ENCODE results near the gene ZNF101. TPM values are rescaled to one million over a fixed set of nuclear protein-coding genes. Genes with fewer than 3 reads are reported as not detected.

ZNF101 gene
- total and polyA plus RNA-seq, 2 donors (not counting 1 experiment from before 2014, with no cell fraction given): 4.4 to 5.4 TPM

- DNase-seq (ENCODE audit: low read depth in 2 of 2): no peak
- H3K27me3 ChIP-seq (ENCODE audit: control insufficient read depth, insufficient read depth, low read length): no peaks in the 10 kb centered on the region
- TF ChIP-seq, protein P1, sequence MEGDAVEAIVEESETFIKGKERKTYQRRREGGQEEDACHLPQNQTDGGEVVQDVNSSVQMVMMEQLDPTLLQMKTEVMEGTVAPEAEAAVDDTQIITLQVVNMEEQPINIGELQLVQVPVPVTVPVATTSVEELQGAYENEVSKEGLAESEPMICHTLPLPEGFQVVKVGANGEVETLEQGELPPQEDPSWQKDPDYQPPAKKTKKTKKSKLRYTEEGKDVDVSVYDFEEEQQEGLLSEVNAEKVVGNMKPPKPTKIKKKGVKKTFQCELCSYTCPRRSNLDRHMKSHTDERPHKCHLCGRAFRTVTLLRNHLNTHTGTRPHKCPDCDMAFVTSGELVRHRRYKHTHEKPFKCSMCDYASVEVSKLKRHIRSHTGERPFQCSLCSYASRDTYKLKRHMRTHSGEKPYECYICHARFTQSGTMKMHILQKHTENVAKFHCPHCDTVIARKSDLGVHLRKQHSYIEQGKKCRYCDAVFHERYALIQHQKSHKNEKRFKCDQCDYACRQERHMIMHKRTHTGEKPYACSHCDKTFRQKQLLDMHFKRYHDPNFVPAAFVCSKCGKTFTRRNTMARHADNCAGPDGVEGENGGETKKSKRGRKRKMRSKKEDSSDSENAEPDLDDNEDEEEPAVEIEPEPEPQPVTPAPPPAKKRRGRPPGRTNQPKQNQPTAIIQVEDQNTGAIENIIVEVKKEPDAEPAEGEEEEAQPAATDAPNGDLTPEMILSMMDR (conservative IDR thresholded peaks at IDR 0.05 in 1 of 2, IDR thresholded peaks at IDR 0.05 in 1 of 2; ENCODE audit: low read depth in 1 of 2, low read length in 2 of 2): no peak
- TF ChIP-seq EZH2 (IDR thresholded peaks at IDR 0.05; ENCODE audit: low read length, missing control alignments): no peak
These were observed 26.0 kb upstream of the ZNF101 start for GRCh38 chr19:19642506-19643157.

DNA sequence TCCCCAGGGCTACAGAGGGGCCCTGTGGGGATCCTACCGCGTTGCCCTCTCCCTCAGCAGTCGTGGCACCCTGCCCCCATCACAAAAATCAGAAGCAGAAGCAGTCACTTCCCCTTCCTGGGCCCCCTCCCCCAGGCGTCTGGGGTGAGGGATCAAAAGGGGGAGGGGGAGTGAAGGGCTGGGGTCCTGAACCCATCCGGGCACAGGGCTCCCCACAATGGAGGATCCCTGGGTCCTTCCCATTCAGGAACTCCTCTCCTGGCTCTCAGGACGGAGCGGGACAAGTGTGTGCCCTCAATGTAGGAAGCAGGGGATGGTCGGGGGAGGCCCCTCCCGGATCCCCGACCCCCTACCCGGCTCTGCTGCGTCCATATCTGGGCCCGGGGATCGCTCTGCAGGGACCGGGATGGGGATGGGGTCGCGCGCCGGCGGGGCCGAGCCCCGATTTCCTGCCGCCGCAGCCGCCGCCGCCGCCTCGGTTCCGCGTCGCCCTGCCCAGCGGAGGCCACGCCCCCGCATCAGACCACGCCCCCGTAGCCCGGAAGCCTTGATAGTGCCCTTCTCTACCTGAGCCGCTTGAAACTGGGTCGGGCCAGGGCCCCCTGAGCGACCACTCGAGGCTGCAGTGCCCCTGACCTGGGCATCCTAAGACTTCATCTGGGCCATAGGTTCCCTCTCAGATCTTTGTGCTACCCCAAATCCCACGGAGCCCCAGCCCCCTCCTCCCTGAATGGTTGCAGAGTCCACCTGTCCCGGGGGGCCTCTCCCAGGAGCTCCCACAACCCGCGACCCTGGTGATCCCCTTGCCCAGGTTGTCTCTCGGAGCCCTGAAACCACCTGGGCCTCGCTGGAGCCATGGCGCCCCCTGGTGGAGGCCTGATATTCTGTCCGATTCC is 25.2 kb upstream of the ZNF101 start, which contains the start of gene GMIP:
Gene GMIP, minus strand, starts transcription at position 500 of the 896 bp plus-strand sequence. Its CDS starts 128 bp downstream, at position 372.
- TF ChIP-seq EZH2 (IDR thresholded peaks at IDR 0.05; ENCODE audit: low read length, missing control alignments): no peak
- TF ChIP-seq, protein P1 (conservative IDR thresholded peaks at IDR 0.05 in 1 of 2, IDR thresholded peaks at IDR 0.05 in 1 of 2; ENCODE audit: low read depth in 1 of 2, low read length in 2 of 2): peak; percentile 78 to 84
- Histone ChIP-seq H2AFZ (ENCODE audit: low read length) (peak within 1 kb of the TSS; percentile 66), H4K20me1 (ENCODE audit: control insufficient read depth, extremely low read depth, insufficient read depth, low read length) (no peaks in the 10 kb centered on the region), H3K27me3 (ENCODE audit: control insufficient read depth, insufficient read depth, low read length) (no peaks in the 10 kb centered on the region), H3K9me3 (ENCODE audit: control insufficient read depth, insufficient read depth, low read depth, low read length) (no peaks in the 10 kb centered on the region), H3K79me2 (ENCODE audit: control insufficient read depth, insufficient read depth, low read length) (no peaks in the 10 kb centered on the region), H3K4me2 (ENCODE audit: extremely low read depth, insufficient read depth, low read length) (peak within 1 kb of the TSS; percentile 93), H3K4me1 (ENCODE audit: control insufficient read depth, extremely low read depth, insufficient read depth, low read length) (peaks cover 2% of the 10 kb centered on the region), H3K9ac (ENCODE audit: insufficient read depth, low read length) (peak within 1 kb of the TSS; percentile 57), H3K36me3 (ENCODE audit: control insufficient read depth, insufficient read depth, low read length) (peaks cover 18% of the 10 kb centered on the region), H3K4me3 (replicated peaks in 1 of 4; ENCODE audit: control extremely low read depth in 1 of 4, insufficient read depth in 1 of 4, low read depth in 3 of 4, low read length in 4 of 4) (peak within 1 kb of the TSS; percentile 74 to 96 (median 86)), H3K27ac (ENCODE audit: insufficient read depth, low read length) (peak within 1 kb of the TSS; percentile 13)
- DNase-seq (ENCODE audit: low read depth in 2 of 2): peak; percentile 28 to 41

More at GRCh38 chr19:19642506-19643157, 26.0 kb upstream of the ZNF101 start:
- Histone ChIP-seq H3K4me2 (ENCODE audit: extremely low read depth, insufficient read depth, low read length) (peak overlapping the region; percentile 93), H3K4me3 (replicated peaks in 1 of 4; ENCODE audit: control extremely low read depth in 1 of 4, insufficient read depth in 1 of 4, low read depth in 3 of 4, low read length in 4 of 4) (peak overlapping the region; percentile 74 to 96 (median 86)), H2AFZ (ENCODE audit: low read length) (peak overlapping the region; percentile 66), H4K20me1 (ENCODE audit: control insufficient read depth, extremely low read depth, insufficient read depth, low read length) (no peaks in the 10 kb centered on the region), H3K79me2 (ENCODE audit: control insufficient read depth, insufficient read depth, low read length) (no peaks in the 10 kb centered on the region), H3K4me1 (ENCODE audit: control insufficient read depth, extremely low read depth, insufficient read depth, low read length) (peaks cover 2% of the 10 kb centered on the region), H3K9ac (ENCODE audit: insufficient read depth, low read length) (peak overlapping the region; percentile 57), H3K9me3 (ENCODE audit: control insufficient read depth, insufficient read depth, low read depth, low read length) (no peaks in the 10 kb centered on the region), H3K36me3 (ENCODE audit: control insufficient read depth, insufficient read depth, low read length) (peaks cover 18% of the 10 kb centered on the region), H3K27ac (ENCODE audit: insufficient read depth, low read length) (peak overlapping the region; percentile 13)

- Histone ChIP-seq H3K27ac (ENCODE audit: insufficient read depth, low read length) (no peak overlapping the region), H4K20me1 (ENCODE audit: control insufficient read depth, extremely low read depth, insufficient read depth, low read length) (no peaks in the 10 kb centered on the region), H3K79me2 (ENCODE audit: control insufficient read depth, insufficient read depth, low read length) (no peaks in the 10 kb centered on the region), H3K27me3 (ENCODE audit: control insufficient read depth, insufficient read depth, low read length) (no peaks in the 10 kb centered on the region), H3K4me1 (ENCODE audit: control insufficient read depth, extremely low read depth, insufficient read depth, low read length) (peaks cover 2% of the 10 kb centered on the region), H3K4me2 (ENCODE audit: extremely low read depth, insufficient read depth, low read length) (no peak overlapping the region), H3K9ac (ENCODE audit: insufficient read depth, low read length) (no peak overlapping the region), H2AFZ (ENCODE audit: low read length) (no peak overlapping the region), H3K9me3 (ENCODE audit: control insufficient read depth, insufficient read depth, low read depth, low read length) (no peaks in the 10 kb centered on the region), H3K36me3 (ENCODE audit: control insufficient read depth, insufficient read depth, low read length) (peaks cover 18% of the 10 kb centered on the region), H3K4me3 (replicated peaks in 1 of 4; ENCODE audit: control extremely low read depth in 1 of 4, insufficient read depth in 1 of 4, low read depth in 3 of 4, low read length in 4 of 4) (peak overlapping the region in 2 of 4 experiments; percentile 73 to 92)
- no peak for DNase-seq (ENCODE audit: low read depth in 2 of 2)
- TF ChIP-seq EZH2 (IDR thresholded peaks at IDR 0.05; ENCODE audit: low read length, missing control alignments): no peak
- TF ChIP-seq, protein P1 (conservative IDR thresholded peaks at IDR 0.05 in 1 of 2, IDR thresholded peaks at IDR 0.05 in 1 of 2; ENCODE audit: low read depth in 1 of 2, low read length in 2 of 2): no peak
These were observed 24.6 kb upstream of the ZNF101 start for GRCh38 chr19:19644054-19644388.

Data from fibroblast of lung (primary cell).